ENCODE measurements around the gene CFL1. TPM values are rescaled to one million over a fixed set of nuclear protein-coding genes. Genes with fewer than 3 reads are reported as not detected.

CFL1 gene
- 1,911 TPM for total RNA-seq (2021; ENCODE audit: unreplicated experiment)
- polyA plus RNA-seq (2012; ENCODE audit: insufficient read length): 2,777 TPM
- percentile 98 among the genes with signal in this experiment for Bru-seq, nascent RNA
- percentile 99 among the genes with signal in this experiment for BruChase-seq, experiment 1, labeled RNA remaining after a 2-hour chase
- percentile 100 among the genes with signal in this experiment for BruChase-seq, experiment 2, labeled RNA remaining after a 6-hour chase
- long read RNA-seq, transcript CFL1-202 (4 exons, 860 nt): minor isoform, 9 of 1,838 reads
- long read RNA-seq, transcript CFL1-209 (3 exons, 647 nt): minor isoform, 64 of 1,838 reads
- long read RNA-seq, transcript CFL1-206 (4 exons, 962 nt): minor isoform, 10 of 1,838 reads
- long read RNA-seq, transcript CFL1-201 (4 exons, 1,234 nt): major isoform, 1,489 of 1,838 reads
- long read RNA-seq, partial matches to known transcripts: 9 of 1,838 reads
- long read RNA-seq, other reads (novel, unspliced or antisense): 243 of 1,838 reads

- ChIA-PET POLR2A (interaction anchor here (0.6 to 0.7 kb wide), 4 partner anchors 16 to 1563 kb away, joined by 3 to 26 read pairs (median 8); no protein-coding TSS in a partner anchor), CTCF (interaction anchor here (3.3 kb wide), 1 partner anchor 27 kb away, joined by 14 read pairs; no protein-coding TSS in a partner anchor)
- peaks cover 28% of the 10 kb centered on the region for H3K36me3 ChIP-seq (ENCODE audit: control insufficient read depth, insufficient read depth, low read length)
- BruUV-seq (replicated peaks): no TSS peak
- H3K9me3 ChIP-seq (ENCODE audit: control insufficient read depth, insufficient read depth, low read depth, low read length): no peaks in the 10 kb centered on the region
- ATAC-seq (peak; percentile 73), DNase-seq (ENCODE audit: low read depth, low spot score) (peak; percentile 89)
- intact Hi-C loops (cut with micrococcal nuclease; ENCODE audit: unreplicated experiment) (loop anchor here (10.0 kb wide), 1 partner anchor 303 kb away; the partner anchor contains the start of gene LTBP3), in situ Hi-C loops (cut with HindIII; ENCODE audit: low pct_unique_long_range_greater_than_20kb, low sequenced_read_pairs) (no loop called here)
- TF ChIP-seq CTCF (IDR thresholded peaks at IDR 0.05) (no peak), TCF7L2 (IDR thresholded peaks at IDR 0.05; ENCODE audit: low read depth, low read length) (peak; percentile 54; the same call in 1 of the 2 replicates), POLR2AphosphoS5 (IDR thresholded peaks at IDR 0.05; ENCODE audit: low read depth, low read length) (peak; percentile 99), SIN3A (IDR thresholded peaks at IDR 0.05; ENCODE audit: borderline replicate concordance, insufficient read depth, low read depth, low read length) (peak; percentile 96; the same call in 1 of the 2 replicates), REST (IDR thresholded peaks at IDR 0.05; ENCODE audit: insufficient read depth in 1 of 2, low read depth in 2 of 2, low read length in 1 of 2) (no peak; a peak in 1 of 4 replicates)
- peak within 1 kb of the TSS; percentile 94 to 99 for H3K4me3 ChIP-seq (ENCODE audit: low read depth in 2 of 2, low read length in 2 of 2)
- peaks cover 56% of the 10 kb centered on the region for H3K4me1 ChIP-seq (ENCODE audit: control insufficient read depth, insufficient read depth, low read length)
- peak within 1 kb of the TSS; percentile 98 for H3K27ac ChIP-seq (ENCODE audit: low read length)
- H3K27me3 ChIP-seq (ENCODE audit: control insufficient read depth, insufficient read depth, low read length): no peaks in the 10 kb centered on the region
Observed at GRCh38 chr11:65857853-65858680, at the start of gene CFL1. TSS of gene CFL1 (minus strand) at chr11:65858180. CDS start at chr11:65858099, 81 bp downstream.

GRCh38 chr11:65906602-65907001 lies 48.6 kb upstream of the CFL1 start:
- no peaks in the 10 kb centered on the region for H3K36me3 ChIP-seq (ENCODE audit: control insufficient read depth, insufficient read depth, low read length)
- H3K4me3 ChIP-seq (ENCODE audit: low read depth in 2 of 2, low read length in 2 of 2): no peak overlapping the region
- no peaks in the 10 kb centered on the region for H3K27me3 ChIP-seq (ENCODE audit: control insufficient read depth, insufficient read depth, low read length)
- DNase-seq (ENCODE audit: low read depth, low spot score) (no peak), ATAC-seq (no peak)
- intact Hi-C loops (cut with micrococcal nuclease; ENCODE audit: unreplicated experiment) (no loop called here), in situ Hi-C loops (cut with HindIII; ENCODE audit: low pct_unique_long_range_greater_than_20kb, low sequenced_read_pairs) (no loop called here)
- TF ChIP-seq SIN3A (IDR thresholded peaks at IDR 0.05; ENCODE audit: borderline replicate concordance, insufficient read depth, low read depth, low read length) (no peak), CTCF (IDR thresholded peaks at IDR 0.05) (no peak), POLR2AphosphoS5 (IDR thresholded peaks at IDR 0.05; ENCODE audit: low read depth, low read length) (no peak), TCF7L2 (IDR thresholded peaks at IDR 0.05; ENCODE audit: low read depth, low read length) (no peak), REST (IDR thresholded peaks at IDR 0.05; ENCODE audit: insufficient read depth in 1 of 2, low read depth in 2 of 2, low read length in 1 of 2) (no peak)
- BruUV-seq (replicated peaks): no TSS peak
- H3K9me3 ChIP-seq (ENCODE audit: control insufficient read depth, insufficient read depth, low read depth, low read length): no peaks in the 10 kb centered on the region
- ChIA-PET CTCF (no interaction called here), POLR2A (interaction anchor here (0.9 to 1.9 kb wide), 3 partner anchors 9 to 15 kb away, joined by 3 to 13 read pairs (median 4); no protein-coding TSS in a partner anchor)
- peak overlapping the region; percentile 99 for H3K27ac ChIP-seq (ENCODE audit: low read length)
- H3K4me1 ChIP-seq (ENCODE audit: control insufficient read depth, insufficient read depth, low read length): peaks cover 80% of the 10 kb centered on the region

Measured in Panc1 (cell line).